ENCODE results near the gene OR10R2.

Gene OR10R2

GRCh38 chr1:158457246-158457645 is 14.8 kb upstream of the OR10R2 start:
- ChIA-PET POLR2A (no interaction called here), CTCF (no interaction called here)
- H3K4me3 ChIP-seq (ENCODE audit: low read depth, low read length) = no peak overlapping the region
- DNase-seq (ENCODE audit: low read depth, low spot score) = no peak
- TF ChIP-seq CTCF (IDR thresholded peaks at IDR 0.05; ENCODE audit: insufficient read depth, low read length, missing control alignments) = no peak

- DNase-seq (ENCODE audit: low read depth, low spot score) = no peak
- no peak overlapping the region for H3K4me3 ChIP-seq (ENCODE audit: low read depth, low read length)
- TF ChIP-seq CTCF (IDR thresholded peaks at IDR 0.05; ENCODE audit: insufficient read depth, low read length, missing control alignments) = no peak
- ChIA-PET POLR2A (no interaction called here), CTCF (no interaction called here)
Observed at GRCh38 chr1:158458263-158458662, 13.8 kb upstream of the OR10R2 start.

GRCh38 chr1:158461534-158461933 is 10.5 kb upstream of the OR10R2 start, which contains the start of gene OR10K1:
Gene OR10K1 (plus strand): TSS chr1:158461834. CDS start chr1:158465562, 3,728 bp downstream.
- CTCF ChIA-PET = no interaction called here
- TF ChIP-seq CTCF (IDR thresholded peaks at IDR 0.05; ENCODE audit: insufficient read depth, low read length, missing control alignments) = no peak
- no peak within 1 kb of the TSS for H3K4me3 ChIP-seq (ENCODE audit: low read depth, low read length)
- POLR2A ChIA-PET = no interaction called here
- no peak for DNase-seq (ENCODE audit: low read depth, low spot score)

- ChIA-PET CTCF (no interaction called here), POLR2A (no interaction called here)
- no peak for DNase-seq (ENCODE audit: low read depth, low spot score)
- TF ChIP-seq CTCF (IDR thresholded peaks at IDR 0.05; ENCODE audit: insufficient read depth, low read length, missing control alignments) = no peak
- H3K4me3 ChIP-seq (ENCODE audit: low read depth, low read length) = no peak overlapping the region
Observed at GRCh38 chr1:158485455-158485854, 13.4 kb downstream of the OR10R2 start.

- CTCF ChIA-PET = no interaction called here
Observed at GRCh38 chr1:158491316-158491715, 19.3 kb downstream of the OR10R2 start.

GRCh38 chr1:158493054-158493453 is 21.0 kb downstream of the OR10R2 start:
- H3K4me3 ChIP-seq (ENCODE audit: low read depth, low read length) = no peak overlapping the region
- ChIA-PET POLR2A (no interaction called here), CTCF (no interaction called here)
- no peak for DNase-seq (ENCODE audit: low read depth, low spot score)
- TF ChIP-seq CTCF (IDR thresholded peaks at IDR 0.05; ENCODE audit: insufficient read depth, low read length, missing control alignments) = no peak

More at GRCh38 chr1:158491316-158491715, 19.3 kb downstream of the OR10R2 start:
- POLR2A ChIA-PET = no interaction called here
- no peak for TF ChIP-seq CTCF (IDR thresholded peaks at IDR 0.05; ENCODE audit: insufficient read depth, low read length, missing control alignments)
- DNase-seq (ENCODE audit: low read depth, low spot score) = no peak
- H3K4me3 ChIP-seq (ENCODE audit: low read depth, low read length) = no peak overlapping the region

Measured in AG04449 (cell line).